ENCODE results near the gene TSPAN18.

The TSPAN18 gene

GRCh38 chr11:44775366-44775984 lies 48.7 kb downstream of the TSPAN18 start:
- TF ChIP-seq CTCF (IDR thresholded peaks at IDR 0.05; ENCODE audit: low read length) (peak; percentile 84), EZH2 (IDR thresholded peaks at IDR 0.05; ENCODE audit: borderline replicate concordance, low read length) (no peak)
- Histone ChIP-seq H3K4me3 (ENCODE audit: low read depth, low read length, poor library complexity, severe bottlenecking) (no peak overlapping the region), H3K9me2 (ENCODE audit: low read depth, low read length) (no peaks in the 10 kb centered on the region), H3K4me2 (ENCODE audit: low read length) (no peak overlapping the region), H2AFZ (ENCODE audit: low read length) (no peak overlapping the region), H3K9me3 (ENCODE audit: low read length) (no peaks in the 10 kb centered on the region), H3K4me1 (ENCODE audit: insufficient read depth, low read length, severe bottlenecking) (no peaks in the 10 kb centered on the region), H3K9ac (ENCODE audit: low read length) (no peak overlapping the region), H4K20me1 (ENCODE audit: insufficient read depth, low read length) (no peaks in the 10 kb centered on the region), H3K36me3 (ENCODE audit: insufficient read depth, low read length) (no peaks in the 10 kb centered on the region), H3F3A (ENCODE audit: insufficient read depth, low read length) (no peaks in the 10 kb centered on the region), H3K27ac (ENCODE audit: low read depth, low read length, poor library complexity, severe bottlenecking) (no peak overlapping the region), H3K27me3 (ENCODE audit: insufficient read depth, low read length) (no peaks in the 10 kb centered on the region), H3K79me2 (ENCODE audit: insufficient read depth, low read length) (no peaks in the 10 kb centered on the region)

- Histone ChIP-seq H3K27me3 (ENCODE audit: insufficient read depth, low read length) (no peaks in the 10 kb centered on the region), H3K79me2 (ENCODE audit: insufficient read depth, low read length) (no peaks in the 10 kb centered on the region), H4K20me1 (ENCODE audit: insufficient read depth, low read length) (no peaks in the 10 kb centered on the region), H3K4me3 (ENCODE audit: low read depth, low read length, poor library complexity, severe bottlenecking) (no peak overlapping the region), H3K27ac (ENCODE audit: low read depth, low read length, poor library complexity, severe bottlenecking) (no peak overlapping the region), H3K36me3 (ENCODE audit: insufficient read depth, low read length) (no peaks in the 10 kb centered on the region), H3K4me2 (ENCODE audit: low read length) (no peak overlapping the region), H3K9me3 (ENCODE audit: low read length) (no peaks in the 10 kb centered on the region), H2AFZ (ENCODE audit: low read length) (no peak overlapping the region), H3K9me2 (ENCODE audit: low read depth, low read length) (no peaks in the 10 kb centered on the region), H3K9ac (ENCODE audit: low read length) (no peak overlapping the region), H3K4me1 (ENCODE audit: insufficient read depth, low read length, severe bottlenecking) (no peaks in the 10 kb centered on the region), H3F3A (ENCODE audit: insufficient read depth, low read length) (no peaks in the 10 kb centered on the region)
- TF ChIP-seq EZH2 (IDR thresholded peaks at IDR 0.05; ENCODE audit: borderline replicate concordance, low read length): no peak
- no peak for TF ChIP-seq CTCF (IDR thresholded peaks at IDR 0.05; ENCODE audit: low read length)
Observed at GRCh38 chr11:44775985-44776446, 49.3 kb downstream of the TSPAN18 start.

GRCh38 chr11:44776551-44777208 lies 49.9 kb downstream of the TSPAN18 start:
- H3K79me2 ChIP-seq (ENCODE audit: insufficient read depth, low read length): no peaks in the 10 kb centered on the region
- no peak overlapping the region for H2AFZ ChIP-seq (ENCODE audit: low read length)
- H3K27me3 ChIP-seq (ENCODE audit: insufficient read depth, low read length): no peaks in the 10 kb centered on the region
- H3K4me2 ChIP-seq (ENCODE audit: low read length): no peak overlapping the region
- H3K9ac ChIP-seq (ENCODE audit: low read length): no peak overlapping the region
- H3K9me2 ChIP-seq (ENCODE audit: low read depth, low read length): no peaks in the 10 kb centered on the region
- H4K20me1 ChIP-seq (ENCODE audit: insufficient read depth, low read length): no peaks in the 10 kb centered on the region
- H3K9me3 ChIP-seq (ENCODE audit: low read length): no peaks in the 10 kb centered on the region
- no peak overlapping the region for H3K4me3 ChIP-seq (ENCODE audit: low read depth, low read length, poor library complexity, severe bottlenecking)
- H3F3A ChIP-seq (ENCODE audit: insufficient read depth, low read length): no peaks in the 10 kb centered on the region
- no peaks in the 10 kb centered on the region for H3K36me3 ChIP-seq (ENCODE audit: insufficient read depth, low read length)
- TF ChIP-seq EZH2 (IDR thresholded peaks at IDR 0.05; ENCODE audit: borderline replicate concordance, low read length) (no peak), CTCF (IDR thresholded peaks at IDR 0.05; ENCODE audit: low read length) (no peak)
- H3K27ac ChIP-seq (ENCODE audit: low read depth, low read length, poor library complexity, severe bottlenecking): no peak overlapping the region
- no peaks in the 10 kb centered on the region for H3K4me1 ChIP-seq (ENCODE audit: insufficient read depth, low read length, severe bottlenecking)

All from OCI-LY1 (cell line).